ENCODE measurements around the gene PRMT5.

DNA sequence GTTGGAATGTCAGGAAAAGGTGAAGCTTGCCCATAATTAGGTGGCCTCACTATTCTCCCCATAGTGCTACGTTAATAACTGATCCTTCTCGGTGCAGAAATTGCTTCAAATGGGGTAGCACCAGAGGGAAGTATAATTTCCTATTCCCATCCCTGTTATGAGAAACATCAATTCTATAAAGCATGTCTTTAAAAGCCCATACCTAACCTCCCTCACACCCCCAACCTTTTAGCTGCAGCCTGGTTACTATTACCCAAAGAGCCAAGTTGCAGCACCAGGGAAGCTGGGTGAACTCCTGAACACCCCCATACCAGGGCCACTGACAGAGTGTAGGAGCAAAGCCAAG, 25.5 kb downstream of the PRMT5 start:
- TF ChIP-seq YY1 (IDR thresholded peaks at IDR 0.05; ENCODE audit: insufficient read depth, insufficient read length) (no peak), SUZ12 (IDR thresholded peaks at IDR 0.05; ENCODE audit: extremely low read depth, insufficient read depth, insufficient read length) (no peak), ZNF274 (IDR thresholded peaks at IDR 0.05; ENCODE audit: low read depth, low read length) (no peak)

All from NT2/D1 (cell line).